Urothelium cell line (cell line): ENCODE measurements around the gene CSRP1.
"Not testable (repeated sequence)": the region's sequence is repeated elsewhere in the genome, so short reads cannot be mapped to it uniquely, and the experiment has no call there.

Experiments used
- DNase-seq: peaks from one replicate; pipeline ENCODE4 v3.0.0; 2011; ENCODE audit warnings: low spot score, mixed read lengths
- FAIRE-seq: peaks from 2 replicates; lab custom pipeline; 2011; peaks lifted over from hg19 to GRCh38; lab: Jason Lieb, UNC

The CSRP1 gene

DNA sequence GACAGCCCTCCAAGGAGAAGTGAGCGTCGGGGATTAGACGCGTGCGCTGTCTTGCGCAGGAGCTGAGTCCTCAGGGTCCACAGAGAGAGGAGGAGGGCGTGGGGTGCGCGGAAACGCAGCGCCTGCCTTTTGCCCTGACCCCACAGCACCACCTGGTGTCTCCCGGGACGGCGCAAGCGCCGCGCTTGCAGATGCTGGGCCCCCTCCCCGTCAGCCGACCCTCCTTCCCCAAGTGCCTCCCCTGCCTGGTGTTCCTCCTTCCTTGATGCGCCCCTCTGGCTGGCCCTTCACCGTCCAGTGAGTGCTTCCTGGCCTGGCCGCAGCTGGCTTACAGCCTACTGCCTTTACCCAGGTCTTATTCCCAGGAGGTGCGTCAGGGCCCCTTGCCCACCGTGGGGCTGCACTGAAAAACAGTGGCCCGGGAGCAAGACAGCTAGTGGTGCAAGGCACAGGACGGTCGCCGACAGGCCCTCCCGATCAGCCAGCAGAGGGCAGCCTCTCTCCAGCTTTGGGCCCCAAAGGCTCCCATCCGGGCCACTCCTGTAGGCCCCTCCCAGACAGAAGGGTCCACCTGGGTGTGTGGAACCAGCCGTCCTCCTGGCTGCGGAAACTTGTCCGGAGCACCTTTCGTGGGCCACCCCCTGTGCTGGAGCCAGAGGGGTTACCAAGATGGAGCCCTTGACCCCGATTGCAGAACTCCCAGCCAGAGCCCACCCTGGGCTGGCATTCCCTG is 25.0 kb downstream of the CSRP1 start:
- no peak for FAIRE-seq

DNA sequence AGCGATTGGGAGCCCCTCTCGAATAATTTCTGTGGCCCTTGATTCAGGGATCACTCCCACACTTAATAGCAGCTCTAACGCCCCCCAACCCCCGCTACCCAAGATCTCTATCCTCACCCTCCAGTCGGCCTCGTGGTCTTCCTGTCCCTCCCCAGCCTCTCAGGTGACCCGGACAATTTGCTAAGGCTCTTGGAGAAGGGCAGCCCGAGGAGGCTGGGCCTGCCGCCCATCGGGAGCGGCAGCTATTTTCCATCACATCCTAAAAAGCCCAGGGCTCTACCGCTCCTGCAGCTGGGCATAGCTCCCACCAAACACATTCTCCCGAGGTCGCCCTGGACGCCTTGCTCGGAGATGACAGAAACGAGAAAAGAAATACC is 25.9 kb downstream of the CSRP1 start:
- FAIRE-seq (no peak), DNase-seq (no peak)

More for the DNA sequence above, 25.0 kb downstream of the CSRP1 start:
- DNase-seq: peak; percentile 81

DNA sequence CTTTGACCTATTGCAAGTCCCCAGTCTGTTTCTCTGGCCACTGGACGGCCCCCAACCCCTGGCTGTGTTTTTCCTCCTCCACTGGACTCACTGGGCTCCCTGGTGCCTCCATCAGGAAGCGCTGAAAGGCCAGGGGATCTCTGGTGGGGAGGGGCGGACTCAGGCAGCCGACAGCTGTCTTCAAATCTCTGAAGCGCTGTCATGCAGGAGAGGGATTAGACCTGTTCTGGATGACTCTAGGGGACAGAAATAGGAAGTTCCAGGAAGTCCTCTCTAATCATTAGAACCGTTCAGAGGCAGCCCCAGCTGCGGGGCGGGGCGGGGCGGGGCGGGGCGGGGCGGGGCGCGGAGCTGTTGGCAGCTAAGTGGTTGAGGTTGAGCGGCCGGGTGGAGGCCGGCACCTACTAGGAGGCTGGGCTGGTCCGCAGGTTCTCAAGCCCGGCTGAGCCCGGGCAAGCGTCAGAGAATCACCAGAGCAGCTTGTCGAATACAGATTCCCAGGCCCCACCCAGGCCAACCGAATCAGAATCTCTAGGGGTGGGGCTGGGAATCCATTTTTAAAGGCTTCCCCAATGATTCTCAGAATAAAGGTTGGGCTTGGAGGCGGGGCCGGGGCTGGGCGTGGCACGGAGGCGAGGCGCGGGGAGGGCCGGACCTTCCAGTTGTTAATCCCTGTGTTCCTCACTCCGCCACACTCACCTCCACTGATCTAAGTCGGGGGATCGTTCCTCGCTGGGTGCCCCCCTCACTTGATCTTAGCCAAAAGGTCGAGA is 26.5 kb downstream of the CSRP1 start:
- DNase-seq (no peak), FAIRE-seq (no peak)

DNA sequence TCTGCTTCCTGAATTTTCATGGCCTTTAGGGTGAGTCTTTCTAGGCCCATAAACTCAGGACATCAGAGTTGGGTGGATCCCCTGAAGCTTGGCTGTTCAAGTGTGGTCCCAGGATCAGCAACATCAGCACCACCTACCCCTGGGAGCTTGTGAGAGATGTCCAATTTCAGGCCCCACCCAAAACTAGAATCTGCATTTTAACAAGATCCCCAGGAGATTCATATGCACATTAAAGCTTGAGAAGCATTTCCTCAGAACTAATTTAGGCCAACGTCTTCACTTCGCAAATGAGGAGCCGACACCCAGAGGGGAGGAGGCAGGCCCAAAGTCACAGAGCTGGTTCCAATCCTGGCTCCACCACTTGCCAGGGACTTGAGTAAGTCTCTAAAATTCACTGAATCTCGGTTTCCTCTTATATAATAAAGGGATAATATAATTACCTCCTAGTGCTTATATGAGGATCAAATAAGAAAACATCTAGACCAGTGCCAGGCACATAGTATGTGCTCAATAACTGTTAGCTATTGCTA is 27.7 kb downstream of the CSRP1 start:
- no peak for DNase-seq
- no peak for FAIRE-seq

DNA sequence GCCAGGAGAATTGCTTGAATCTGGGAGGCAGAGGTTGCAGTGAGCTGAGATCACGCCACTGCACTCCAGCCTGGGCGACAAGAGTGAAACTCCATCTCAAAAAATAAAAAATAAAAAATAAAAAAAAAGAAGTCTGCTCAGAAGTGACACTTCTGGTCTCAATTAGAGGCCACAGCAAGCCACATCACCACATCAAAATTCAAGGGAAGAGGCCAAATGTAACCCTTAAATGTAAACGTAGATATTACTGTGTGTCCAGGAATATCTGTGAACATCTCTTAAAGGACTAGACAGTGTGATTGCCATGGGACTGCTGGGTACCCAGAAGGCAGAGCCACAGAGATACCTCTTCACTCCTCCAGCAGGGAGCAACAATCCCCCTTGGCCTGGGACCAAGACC is 28.3 kb downstream of the CSRP1 start:
- DNase-seq, FAIRE-seq: not testable (repeated sequence)

DNA sequence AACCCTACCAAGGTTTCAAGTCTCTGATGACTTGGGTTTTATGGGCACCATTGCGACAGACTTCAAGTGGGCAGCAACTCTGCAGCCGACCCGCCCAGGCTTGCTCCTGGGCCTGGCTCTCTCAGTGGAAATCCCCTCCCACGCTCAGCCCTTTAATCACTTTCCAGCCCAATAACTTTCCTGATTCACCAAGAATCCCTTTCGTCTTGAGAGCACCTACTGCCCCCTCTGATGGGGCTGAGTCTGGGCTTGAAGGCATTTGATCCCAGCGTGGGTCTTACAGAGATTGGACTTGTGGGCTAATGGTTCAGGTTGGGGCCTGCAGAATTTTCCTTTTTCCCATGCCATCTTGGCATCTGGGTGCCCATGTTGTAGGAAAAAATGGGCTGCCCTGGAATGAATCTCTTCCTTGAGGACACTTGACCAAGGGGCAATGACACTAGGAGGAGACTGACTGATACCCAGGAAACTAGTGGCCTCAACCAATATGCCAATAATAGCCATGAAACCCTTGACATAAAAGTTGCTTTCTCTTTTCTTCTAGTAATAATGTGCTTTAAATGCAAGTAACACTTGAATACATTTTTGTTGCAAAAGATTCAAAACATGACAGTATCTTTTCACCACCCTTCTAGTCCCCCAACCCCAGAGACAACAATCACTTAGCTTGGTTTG is 30.1 kb downstream of the CSRP1 start:
- FAIRE-seq (no peak), DNase-seq (no peak)

DNA sequence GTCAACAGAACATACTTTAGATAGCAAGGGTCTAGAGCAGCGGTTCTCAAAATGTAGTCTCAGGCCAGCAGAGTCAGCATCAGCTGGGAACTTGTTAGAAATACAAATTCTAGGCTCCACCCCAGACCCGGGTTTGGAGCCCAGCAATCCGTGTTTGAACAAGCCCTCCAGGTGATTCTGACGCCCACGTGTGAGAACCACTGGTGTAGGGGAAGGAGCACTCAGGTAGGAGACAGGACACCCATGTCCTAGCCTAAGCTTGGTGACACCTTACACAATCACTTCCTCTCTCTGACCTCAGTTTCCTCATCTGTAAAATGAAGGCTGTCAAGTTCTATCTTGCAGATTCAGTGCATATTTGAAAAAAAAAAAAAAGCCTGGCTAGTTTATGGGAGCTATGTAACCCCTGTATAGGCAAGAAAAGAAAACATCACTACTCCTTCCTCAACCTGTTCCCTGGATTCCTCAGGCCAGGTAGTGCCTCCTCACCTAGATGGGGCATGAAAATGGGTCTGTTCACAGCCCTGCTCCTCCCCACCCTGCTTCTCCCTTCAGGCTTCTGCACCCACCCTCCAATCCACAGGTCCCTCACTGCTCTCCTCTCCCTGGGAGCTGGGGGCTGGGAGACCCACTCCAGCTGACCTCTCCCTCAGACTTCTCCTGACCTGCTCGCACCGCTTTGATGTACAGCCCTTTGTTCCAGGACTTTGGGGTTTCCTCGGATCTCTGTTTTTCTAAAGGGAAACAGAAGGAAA is 30.8 kb downstream of the CSRP1 start:
- DNase-seq (no peak), FAIRE-seq (no peak)

DNA sequence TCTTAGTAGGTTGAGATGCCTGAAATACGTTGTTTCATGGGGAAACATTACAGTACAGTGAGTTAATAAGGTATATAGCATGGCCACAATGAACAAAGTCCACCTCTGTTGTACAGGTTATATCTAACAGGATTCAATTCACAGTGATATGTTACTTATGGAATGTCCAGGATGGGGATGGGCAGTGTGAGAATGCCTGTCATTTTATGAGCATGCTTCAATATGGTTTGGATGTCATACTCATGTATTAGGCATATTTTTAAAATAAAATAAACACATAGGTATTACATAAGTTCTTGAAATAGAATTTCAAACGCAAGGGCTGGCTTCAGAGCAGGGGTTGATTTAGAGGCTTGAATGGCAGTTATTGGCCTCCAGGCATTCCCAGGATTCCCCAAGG is 31.8 kb downstream of the CSRP1 start:
- DNase-seq: no peak
- FAIRE-seq: no peak

DNA sequence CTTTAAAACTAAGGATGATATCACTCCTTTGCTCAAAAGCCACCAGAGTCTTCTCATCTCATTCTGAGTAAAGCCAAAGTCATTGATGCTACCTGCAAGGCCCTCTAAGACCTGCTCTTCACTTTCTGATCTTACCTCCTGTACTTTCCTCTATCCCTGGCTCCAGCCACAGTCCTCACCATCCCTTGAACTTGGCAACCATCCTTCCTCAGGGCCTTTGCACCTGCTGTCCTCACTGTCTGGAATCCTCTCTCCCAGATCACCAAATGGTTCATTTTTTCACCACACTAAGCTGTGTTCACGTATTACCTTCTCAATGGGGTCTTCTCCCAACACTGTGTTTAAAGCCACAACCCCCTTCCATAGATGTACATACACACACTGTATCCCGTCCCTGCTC is 33.6 kb downstream of the CSRP1 start:
- no peak for DNase-seq
- FAIRE-seq: no peak

DNA sequence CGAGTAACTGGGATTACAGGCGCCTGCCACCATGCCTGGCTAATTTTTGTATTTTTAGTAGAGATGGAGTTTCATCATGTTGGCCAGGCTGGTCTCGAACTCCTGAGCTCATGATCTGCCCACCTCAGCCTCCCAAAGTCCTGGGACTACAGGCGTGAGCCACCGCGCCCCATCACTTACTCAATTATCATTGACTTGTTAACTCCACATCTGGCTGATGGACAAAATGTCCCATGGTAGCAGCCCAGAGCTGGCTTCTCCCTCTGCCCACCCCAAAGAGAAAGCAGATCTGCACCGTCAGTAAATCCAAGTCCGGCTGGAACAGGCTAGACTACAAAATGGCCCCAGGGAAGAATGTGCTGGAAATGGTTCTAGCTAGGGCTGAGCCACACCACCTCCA is 34.6 kb downstream of the CSRP1 start:
- not testable (repeated sequence) for FAIRE-seq, DNase-seq

DNA sequence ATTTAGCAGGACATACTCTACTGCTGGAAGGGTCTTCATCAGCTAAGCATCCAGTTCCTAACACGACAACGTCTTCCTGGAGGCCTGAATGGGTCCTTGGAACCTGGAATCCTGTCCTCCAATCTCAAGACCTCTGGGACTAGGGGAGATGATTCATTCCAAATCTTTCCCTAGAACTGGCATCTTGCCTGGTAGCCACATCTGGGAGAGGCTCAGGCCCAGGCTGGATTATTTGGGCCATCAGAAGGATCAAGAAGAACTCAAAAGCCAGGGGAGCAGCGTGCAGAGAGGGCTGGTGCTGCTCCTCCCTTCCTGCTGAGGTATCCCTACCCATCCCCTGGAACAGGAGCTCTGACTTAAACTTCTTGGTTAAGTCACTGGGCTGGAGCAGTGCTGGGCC is 35.2 kb downstream of the CSRP1 start:
- peak; percentile 70 for FAIRE-seq
- DNase-seq: no peak

DNA sequence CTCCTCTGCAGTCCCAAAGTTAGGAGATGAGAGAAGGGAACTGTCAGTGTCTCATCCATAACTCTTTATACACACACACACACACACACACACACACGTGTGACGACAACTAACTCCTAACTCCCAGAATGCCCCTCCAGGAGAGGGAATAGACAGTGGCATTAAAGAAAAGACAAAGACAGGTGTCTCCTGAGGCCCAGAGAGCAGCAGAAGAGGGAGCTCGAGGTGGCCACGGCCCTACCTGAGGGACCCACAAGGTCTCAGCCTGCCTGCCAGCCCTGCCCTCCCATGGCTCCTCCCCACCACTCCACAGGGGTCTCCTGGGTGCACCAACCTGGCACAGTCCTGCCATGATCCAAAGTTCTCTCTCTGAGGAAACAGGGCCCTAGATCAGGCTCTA is 36.3 kb downstream of the CSRP1 start:
- no peak for FAIRE-seq
- DNase-seq: no peak

DNA sequence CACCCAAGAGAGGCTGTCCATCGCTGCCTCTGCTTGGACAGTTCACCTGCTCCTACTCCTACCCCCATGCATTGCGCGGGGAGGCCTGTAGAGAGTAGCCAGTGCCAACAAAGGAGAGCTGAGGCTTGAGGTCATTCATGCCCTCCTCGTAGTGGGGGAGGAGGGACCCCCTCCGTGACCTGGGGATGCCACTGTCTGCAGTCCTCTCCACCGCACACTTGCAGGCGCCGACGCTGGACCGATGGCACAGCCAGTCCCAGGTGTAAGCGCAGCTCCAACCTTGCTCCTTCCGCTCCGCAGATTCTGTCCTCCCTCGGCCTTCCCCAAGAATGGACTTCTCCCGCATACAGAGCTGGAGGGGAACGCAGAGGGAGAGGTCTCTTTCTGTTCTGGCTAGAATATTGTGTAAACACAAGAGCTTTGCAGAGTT is 37.3 kb downstream of the CSRP1 start:
- FAIRE-seq: no peak
- no peak for DNase-seq

DNA sequence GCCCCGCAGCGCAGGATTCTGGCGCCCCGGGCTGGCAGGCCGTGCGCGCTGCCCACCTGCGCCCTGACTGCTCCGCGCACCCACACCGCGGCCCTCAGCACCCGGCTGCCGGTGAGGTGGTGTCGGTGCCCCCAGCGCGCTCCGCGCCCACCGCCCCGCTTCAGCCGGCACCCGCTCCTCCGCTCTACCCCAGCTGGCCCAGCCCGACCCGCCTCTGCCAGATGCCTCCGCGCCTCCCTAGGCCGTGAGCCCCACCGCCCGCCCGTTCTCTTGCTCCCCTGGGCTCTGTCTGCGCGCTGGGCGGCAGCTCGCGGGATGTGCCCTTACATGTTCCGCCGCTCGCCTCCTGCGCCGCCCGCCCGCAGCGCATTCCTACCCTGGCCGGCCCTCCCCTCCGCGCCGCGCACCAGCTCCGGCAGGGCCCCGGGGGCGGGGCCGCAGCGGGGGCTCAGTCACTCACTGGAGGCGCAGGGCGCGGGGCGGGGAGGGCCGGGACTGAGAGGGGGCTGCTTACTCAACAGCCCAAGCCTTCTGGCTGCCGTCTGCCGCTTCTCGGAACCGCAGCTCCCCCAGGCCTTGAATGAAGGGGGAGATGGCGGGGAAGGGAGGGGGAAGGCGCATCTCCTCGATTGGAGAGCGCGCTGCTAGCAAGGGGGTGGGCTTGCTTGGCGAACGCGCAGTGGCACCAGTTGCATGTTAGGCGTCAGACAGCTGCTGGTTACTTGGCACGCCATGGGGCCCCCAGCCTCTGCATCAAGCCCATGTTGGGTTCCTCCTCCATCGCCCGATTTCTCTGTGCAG is 37.9 kb downstream of the CSRP1 start, which contains the start of gene PHLDA3:
Gene PHLDA3, minus strand, starts transcription at position 345 of the 801 bp plus-strand sequence. CDS start 402 bp downstream, outside the sequence.
- FAIRE-seq (peak; percentile 86), DNase-seq (peak; percentile 94)

DNA sequence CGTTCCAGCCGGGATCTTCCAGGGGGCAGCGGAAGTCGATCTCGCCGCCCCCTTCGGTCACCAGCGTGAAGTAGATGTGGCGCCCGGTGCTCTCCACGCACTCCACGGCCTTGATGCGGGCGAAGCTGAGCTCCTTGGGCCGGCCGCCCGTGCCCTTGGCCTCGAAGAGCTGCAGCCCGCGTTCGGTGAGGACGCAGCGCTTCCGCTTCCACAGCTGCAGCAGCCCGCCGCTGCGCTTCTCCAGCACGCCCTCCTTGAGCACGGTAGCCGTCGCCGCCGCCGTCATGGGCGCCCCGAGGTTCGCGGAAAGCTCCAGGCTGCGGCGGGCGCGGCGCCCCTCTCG is 38.5 kb downstream of the CSRP1 start:
- FAIRE-seq (no peak), DNase-seq (no peak)

DNA sequence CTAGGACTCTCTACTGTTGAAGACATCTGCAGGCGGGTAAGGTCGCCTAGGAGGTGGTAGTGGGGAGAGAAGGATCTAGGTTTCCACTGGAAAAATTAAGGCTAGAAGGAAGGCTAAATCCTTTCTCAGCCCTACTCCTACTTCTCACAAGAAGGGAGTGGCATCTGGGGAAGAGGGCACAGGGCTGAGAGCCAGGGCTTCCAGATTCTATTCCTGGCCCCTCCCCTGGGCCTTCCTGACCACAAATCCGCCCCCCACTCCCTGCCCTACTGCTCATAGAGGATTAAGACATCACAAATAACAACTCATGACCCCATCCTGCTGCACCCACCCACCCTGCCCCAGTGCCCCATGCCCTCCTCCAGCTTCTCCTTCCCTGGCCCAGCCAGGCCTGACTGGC is 40.4 kb downstream of the CSRP1 start:
- FAIRE-seq: no peak
- no peak for DNase-seq

DNA sequence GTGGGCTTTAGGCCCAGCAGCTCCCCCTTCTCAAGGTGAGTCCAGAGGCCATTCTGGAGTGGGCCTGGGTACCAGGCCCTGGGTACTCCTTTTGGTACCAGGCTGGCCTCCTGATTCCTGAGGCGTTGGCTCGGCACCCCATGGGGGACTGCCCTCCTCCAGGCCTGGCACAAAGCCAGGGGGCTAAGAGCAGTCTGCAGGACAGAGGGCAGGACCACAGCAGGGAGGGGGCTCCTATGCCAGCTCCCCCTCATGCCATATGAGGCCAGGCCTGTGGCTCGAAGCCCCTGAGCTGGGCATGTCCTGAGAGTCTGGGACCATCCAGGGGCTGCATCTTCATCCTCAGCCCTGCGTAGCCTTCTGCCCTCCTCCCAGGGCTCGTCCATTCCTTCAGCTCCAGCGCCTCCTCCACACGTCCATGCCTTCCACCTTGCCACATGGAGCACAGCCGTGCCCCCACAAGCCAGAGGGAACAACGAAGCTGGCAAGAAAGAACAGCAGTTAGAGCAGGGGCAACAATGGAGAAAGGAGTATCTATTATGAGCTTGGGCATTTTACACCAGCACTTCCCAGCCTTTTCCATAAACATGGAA is 41.1 kb downstream of the CSRP1 start:
- DNase-seq: no peak
- no peak for FAIRE-seq

DNA sequence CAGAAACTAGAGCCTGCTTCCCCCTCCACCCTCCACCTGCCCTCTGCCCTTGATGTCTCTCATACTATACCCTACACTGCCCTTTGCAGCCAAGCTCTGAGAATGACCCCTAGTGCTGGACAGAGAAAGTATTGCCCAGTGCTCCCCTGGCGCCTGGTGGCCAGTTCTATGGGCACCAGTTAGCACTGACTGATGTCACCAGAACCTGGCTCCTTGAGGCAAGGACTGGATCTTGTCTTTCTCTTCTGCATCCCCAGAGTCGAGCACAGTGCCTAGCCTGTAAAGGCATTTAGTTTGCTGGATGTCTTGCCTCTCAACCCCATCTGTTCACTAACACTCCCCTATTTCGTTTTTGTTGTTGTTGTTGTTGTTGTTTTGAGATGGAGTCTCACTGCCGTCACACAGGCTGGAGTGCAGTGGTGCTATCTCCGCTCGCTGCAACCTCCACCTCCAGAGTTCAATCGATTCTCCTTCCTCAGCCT is 43.8 kb downstream of the CSRP1 start:
- FAIRE-seq (peak; percentile 70), DNase-seq (no peak)

DNA sequence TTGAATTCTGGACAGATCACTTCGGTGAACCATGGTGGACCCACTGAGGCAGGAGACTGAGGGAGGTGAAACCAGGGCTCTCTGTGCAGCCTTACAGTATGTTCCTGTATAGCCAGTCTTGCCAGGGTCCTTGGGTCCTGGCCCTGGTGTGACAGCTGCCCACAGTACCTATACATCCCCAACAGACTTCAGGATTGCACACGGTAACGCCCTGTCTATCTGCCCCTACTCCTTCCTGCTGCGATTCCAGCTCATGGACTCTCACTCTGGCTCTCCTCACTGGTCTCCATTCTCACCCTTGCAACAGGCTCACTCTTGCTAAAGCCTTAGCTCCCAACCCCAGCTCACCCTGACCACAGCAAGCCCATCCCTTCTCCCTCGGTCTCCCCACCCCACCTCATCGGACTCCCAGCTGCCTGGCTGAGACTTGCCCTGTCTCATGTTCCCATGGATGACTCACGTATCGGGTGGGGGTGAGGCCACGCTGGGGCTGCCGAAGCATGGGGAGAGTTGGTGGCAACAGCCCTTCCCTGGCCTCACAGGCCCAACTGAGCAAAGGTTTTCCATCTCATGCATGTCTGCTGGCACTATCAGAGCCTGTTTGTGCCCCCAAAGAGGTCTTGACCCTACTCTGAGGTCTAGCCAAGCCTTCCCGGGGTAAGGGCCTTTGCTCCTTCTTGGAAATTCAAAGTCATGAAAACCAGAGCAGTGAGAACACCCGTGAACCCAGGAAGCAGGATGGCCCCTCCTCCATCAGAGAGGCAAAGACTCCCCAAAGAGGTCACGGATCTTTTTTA is 45.1 kb downstream of the CSRP1 start:
- peak; percentile 99 for FAIRE-seq
- peak; percentile 94 for DNase-seq
